Nephron (organoid): ENCODE results near the gene IKZF1.

Source experiments
- H3K27ac Mint-ChIP-seq, 3 experiments: 2 replicates each; pipeline ENCODE4 v1.8.0; 2020; ENCODE audit warnings: mixed read lengths in 3 of 3, mild to moderate bottlenecking in 2 of 3, moderate library complexity in 1 of 3
- H3K27me3 Mint-ChIP-seq: 2 replicates; pipeline ENCODE4 v1.8.0; 2021; ENCODE audit warnings: low read depth, mild to moderate bottlenecking, moderate library complexity, mixed read lengths
- H3K36me3 Mint-ChIP-seq: 2 replicates; pipeline ENCODE4 v1.8.0; 2020; ENCODE audit warnings: low read depth, mixed read lengths
- H3K4me1 Mint-ChIP-seq: 2 replicates; pipeline ENCODE4 v1.8.0; 2020; ENCODE audit warnings: mixed read lengths
- H3K4me3 Mint-ChIP-seq, 3 experiments: 2 replicates each; pipeline ENCODE4 v1.8.0; 2020; ENCODE audit warnings: mild to moderate bottlenecking in 3 of 3, mixed read lengths in 3 of 3, moderate library complexity in 2 of 3
- H3K9me3 Mint-ChIP-seq: 2 replicates; pipeline ENCODE4 v1.8.0; 2020; ENCODE audit warnings: mixed read lengths
- TF ChIP-seq, protein P1 (sequence below), 3 experiments: fragments of 200-600 bp; sonication (generic); IDR thresholded peaks; one replicate each; pipeline ENCODE4 v1.5.0; 2021; ENCODE audit warnings: antibody characterized with exemption in 3 of 3; ENCODE audit not compliant: unreplicated experiment in 3 of 3

IKZF1 gene

DNA sequence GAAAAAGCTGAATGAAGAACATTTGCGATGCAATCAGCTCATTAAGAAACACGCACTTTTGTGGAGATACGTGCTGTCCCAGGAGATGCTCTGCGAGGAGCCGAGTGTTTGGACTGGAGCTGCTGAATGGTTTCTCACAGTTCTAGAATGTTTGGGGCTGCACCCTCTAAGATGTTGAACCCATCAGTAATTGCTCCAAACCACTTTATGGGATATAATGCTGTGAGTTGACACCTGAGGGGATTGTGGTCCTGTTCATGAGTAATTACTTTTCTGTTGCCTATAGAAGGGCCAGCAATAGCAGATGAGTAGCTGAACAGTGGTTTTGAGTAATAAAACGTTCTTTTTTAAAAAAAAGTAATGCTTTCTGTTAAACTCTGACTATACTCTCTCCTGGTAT lies 63.1 kb downstream of the IKZF1 start:
- Mint-ChIP-seq H3K36me3 (no peaks in the 10 kb centered on the region), H3K4me3 (no peak overlapping the region), H3K27ac (no peak overlapping the region), H3K4me1 (no peaks in the 10 kb centered on the region), H3K27me3 (peaks cover 8% of the 10 kb centered on the region), H3K9me3 (peaks cover 2% of the 10 kb centered on the region)
- TF ChIP-seq, protein P1, sequence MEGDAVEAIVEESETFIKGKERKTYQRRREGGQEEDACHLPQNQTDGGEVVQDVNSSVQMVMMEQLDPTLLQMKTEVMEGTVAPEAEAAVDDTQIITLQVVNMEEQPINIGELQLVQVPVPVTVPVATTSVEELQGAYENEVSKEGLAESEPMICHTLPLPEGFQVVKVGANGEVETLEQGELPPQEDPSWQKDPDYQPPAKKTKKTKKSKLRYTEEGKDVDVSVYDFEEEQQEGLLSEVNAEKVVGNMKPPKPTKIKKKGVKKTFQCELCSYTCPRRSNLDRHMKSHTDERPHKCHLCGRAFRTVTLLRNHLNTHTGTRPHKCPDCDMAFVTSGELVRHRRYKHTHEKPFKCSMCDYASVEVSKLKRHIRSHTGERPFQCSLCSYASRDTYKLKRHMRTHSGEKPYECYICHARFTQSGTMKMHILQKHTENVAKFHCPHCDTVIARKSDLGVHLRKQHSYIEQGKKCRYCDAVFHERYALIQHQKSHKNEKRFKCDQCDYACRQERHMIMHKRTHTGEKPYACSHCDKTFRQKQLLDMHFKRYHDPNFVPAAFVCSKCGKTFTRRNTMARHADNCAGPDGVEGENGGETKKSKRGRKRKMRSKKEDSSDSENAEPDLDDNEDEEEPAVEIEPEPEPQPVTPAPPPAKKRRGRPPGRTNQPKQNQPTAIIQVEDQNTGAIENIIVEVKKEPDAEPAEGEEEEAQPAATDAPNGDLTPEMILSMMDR (IDR thresholded peaks at IDR 0.05; ENCODE audit: unreplicated experiment in 3 of 3) = no peak

DNA sequence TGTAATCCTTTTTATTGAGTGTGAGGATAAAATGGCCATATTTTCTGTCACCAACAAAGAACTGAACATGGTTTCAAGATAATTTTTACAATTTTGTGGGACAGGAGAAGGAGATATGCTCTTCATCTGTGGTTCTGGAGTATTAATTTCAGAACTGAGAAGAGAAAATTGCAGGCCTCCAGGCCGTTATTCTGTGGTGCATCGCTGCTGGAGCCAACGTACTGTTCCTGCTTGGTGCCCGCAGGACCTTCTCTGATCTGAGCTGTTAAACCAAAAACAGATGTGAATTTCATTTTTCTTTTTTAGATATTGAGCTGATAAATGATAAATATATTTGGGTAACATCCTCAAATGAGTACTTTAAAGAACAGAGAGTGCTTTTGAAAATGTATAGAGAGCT lies 63.9 kb downstream of the IKZF1 start:
- no peaks in the 10 kb centered on the region for H3K4me1 Mint-ChIP-seq
- peaks cover 2% of the 10 kb centered on the region for H3K9me3 Mint-ChIP-seq
- no peak overlapping the region for H3K4me3 Mint-ChIP-seq
- H3K27ac Mint-ChIP-seq = no peak overlapping the region
- peaks cover 8% of the 10 kb centered on the region for H3K27me3 Mint-ChIP-seq
- TF ChIP-seq, protein P1 (IDR thresholded peaks at IDR 0.05; ENCODE audit: unreplicated experiment in 3 of 3) = no peak
- H3K36me3 Mint-ChIP-seq = no peaks in the 10 kb centered on the region

DNA sequence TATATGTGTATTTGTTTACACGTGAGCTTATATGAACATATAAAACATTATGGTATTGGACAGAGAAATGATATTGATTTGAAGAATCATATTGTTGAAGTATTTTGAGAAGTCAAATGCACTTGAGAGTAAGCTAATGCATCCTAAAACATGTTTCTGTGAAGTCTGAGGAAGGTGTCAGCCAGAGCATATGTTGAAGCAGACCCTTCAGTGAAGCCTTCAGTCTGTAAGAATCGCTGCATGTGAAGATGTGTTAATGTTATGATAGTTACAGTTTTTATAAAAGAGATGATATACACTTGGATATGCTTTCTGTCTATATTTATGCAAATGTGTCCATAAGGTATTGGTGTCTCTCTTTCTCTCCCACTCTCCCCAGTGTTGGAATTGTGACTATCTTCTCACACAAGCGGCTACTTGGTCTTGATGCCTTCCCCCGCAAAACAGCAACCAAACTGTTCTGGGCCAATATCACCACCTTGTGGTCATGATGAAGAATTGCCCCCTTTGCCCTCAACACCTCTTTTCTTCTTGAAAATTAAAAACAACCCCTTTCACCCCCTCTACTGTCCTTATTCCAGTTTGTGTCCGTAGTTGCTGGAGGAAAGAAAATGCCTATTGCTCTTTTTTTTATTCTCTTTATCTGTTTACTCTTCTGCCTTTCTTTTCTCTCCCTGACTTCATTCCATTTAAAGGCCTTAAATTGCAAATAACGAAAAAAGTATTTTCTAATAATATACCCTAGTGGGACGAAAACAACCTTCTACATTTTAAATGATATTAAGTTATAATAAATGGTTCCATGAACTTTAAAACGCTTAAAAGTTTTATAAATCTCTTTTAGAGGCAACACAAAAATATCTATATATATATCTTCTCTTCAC lies 64.9 kb downstream of the IKZF1 start:
- TF ChIP-seq, protein P1 (IDR thresholded peaks at IDR 0.05; ENCODE audit: unreplicated experiment in 3 of 3) = peak in 2 of 3 experiments; percentile 15 to 49
- Mint-ChIP-seq H3K36me3 (no peaks in the 10 kb centered on the region), H3K9me3 (peaks cover 2% of the 10 kb centered on the region), H3K27ac (no peak overlapping the region), H3K27me3 (peaks cover 8% of the 10 kb centered on the region), H3K4me3 (no peak overlapping the region), H3K4me1 (no peaks in the 10 kb centered on the region)

DNA sequence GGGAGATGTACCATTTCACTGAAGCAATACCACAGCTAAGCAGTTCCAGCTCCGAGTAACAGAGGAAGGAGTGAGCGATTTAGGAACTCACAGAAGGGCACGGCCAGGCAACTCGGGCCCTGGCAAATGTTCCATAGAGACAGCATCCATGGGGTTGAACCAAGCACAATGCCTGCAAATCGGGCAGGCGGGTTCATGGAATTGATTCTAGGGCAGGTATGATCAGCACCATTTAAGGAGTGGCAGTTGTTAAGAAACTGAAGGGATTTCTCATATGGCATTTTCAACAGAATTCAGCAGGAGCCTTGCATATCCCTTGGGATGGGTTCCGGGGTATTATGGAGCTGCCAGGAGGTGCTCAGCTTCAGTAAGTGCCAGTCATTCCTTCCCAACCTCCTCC lies 66.4 kb downstream of the IKZF1 start:
- TF ChIP-seq, protein P1 (IDR thresholded peaks at IDR 0.05; ENCODE audit: unreplicated experiment in 3 of 3) = no peak
- Mint-ChIP-seq H3K27me3 (peaks cover 1% of the 10 kb centered on the region), H3K4me3 (no peak overlapping the region), H3K27ac (no peak overlapping the region), H3K36me3 (no peaks in the 10 kb centered on the region), H3K4me1 (no peaks in the 10 kb centered on the region), H3K9me3 (peaks cover 2% of the 10 kb centered on the region)

DNA sequence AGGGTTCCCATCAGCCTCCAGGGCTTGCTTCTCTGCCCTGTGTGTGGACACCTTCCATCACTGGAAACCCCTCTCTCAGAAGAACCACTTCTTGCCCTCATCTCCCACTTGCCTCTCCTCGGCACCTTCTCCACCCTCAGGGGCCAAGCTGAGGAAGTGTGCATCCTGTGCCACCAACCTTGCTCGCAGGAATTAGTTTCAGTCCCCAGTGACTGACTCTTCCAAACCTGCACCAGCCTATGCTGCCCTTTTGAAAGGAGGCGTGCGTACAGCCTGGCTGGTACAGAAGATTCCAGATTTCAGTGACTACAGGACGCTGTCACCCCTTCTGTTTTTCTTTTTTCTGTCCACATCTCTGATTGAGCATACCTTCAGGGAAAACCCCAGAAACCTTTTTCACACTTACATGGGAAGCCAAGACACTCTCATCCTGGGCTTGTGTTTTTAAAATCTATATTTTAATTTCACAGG lies 67.1 kb downstream of the IKZF1 start:
- TF ChIP-seq, protein P1 (IDR thresholded peaks at IDR 0.05; ENCODE audit: unreplicated experiment in 3 of 3) = no peak
- H3K27ac Mint-ChIP-seq = no peak overlapping the region
- peaks cover 2% of the 10 kb centered on the region for H3K9me3 Mint-ChIP-seq
- no peaks in the 10 kb centered on the region for H3K27me3 Mint-ChIP-seq
- no peaks in the 10 kb centered on the region for H3K4me1 Mint-ChIP-seq
- H3K4me3 Mint-ChIP-seq = no peak overlapping the region
- no peaks in the 10 kb centered on the region for H3K36me3 Mint-ChIP-seq

DNA sequence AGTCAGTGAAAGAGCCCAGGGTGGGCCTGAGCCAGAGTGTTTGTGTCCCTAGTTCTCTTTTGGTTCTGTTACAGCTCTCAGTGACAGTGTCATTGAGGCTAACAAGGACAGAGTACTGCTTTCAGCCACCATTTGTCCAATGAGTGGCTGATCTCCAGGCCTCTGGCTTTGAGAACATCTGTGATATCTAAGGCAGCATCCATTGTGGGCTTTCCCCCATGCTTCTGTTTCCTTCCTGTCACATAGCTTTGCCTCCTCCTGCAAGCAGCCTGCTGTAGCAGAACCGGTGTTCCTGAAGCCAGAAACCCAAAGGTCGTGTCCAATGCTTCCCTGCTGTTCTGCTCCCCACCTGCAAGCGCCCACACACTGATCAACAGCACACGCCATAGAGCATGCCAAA lies 68.4 kb downstream of the IKZF1 start:
- no peaks in the 10 kb centered on the region for H3K36me3 Mint-ChIP-seq
- peaks cover 2% of the 10 kb centered on the region for H3K9me3 Mint-ChIP-seq
- no peak overlapping the region for H3K27ac Mint-ChIP-seq

More for the DNA sequence above, 68.4 kb downstream of the IKZF1 start:
- Mint-ChIP-seq H3K4me1 (no peaks in the 10 kb centered on the region), H3K27me3 (no peaks in the 10 kb centered on the region), H3K4me3 (no peak overlapping the region)
- TF ChIP-seq, protein P1 (IDR thresholded peaks at IDR 0.05; ENCODE audit: unreplicated experiment in 3 of 3) = no peak
